Activated T-helper 1 cell treated with Interleukin-2 at 50 U/mL for 16 hours (primary cell): ENCODE measurements around the gene MLXIP.

Experiments used
- DNase-seq: peaks from one replicate; pipeline ENCODE4 v3.0.0-alpha.2; 2020; ENCODE audit warnings: low read depth

MLXIP gene

DNA sequence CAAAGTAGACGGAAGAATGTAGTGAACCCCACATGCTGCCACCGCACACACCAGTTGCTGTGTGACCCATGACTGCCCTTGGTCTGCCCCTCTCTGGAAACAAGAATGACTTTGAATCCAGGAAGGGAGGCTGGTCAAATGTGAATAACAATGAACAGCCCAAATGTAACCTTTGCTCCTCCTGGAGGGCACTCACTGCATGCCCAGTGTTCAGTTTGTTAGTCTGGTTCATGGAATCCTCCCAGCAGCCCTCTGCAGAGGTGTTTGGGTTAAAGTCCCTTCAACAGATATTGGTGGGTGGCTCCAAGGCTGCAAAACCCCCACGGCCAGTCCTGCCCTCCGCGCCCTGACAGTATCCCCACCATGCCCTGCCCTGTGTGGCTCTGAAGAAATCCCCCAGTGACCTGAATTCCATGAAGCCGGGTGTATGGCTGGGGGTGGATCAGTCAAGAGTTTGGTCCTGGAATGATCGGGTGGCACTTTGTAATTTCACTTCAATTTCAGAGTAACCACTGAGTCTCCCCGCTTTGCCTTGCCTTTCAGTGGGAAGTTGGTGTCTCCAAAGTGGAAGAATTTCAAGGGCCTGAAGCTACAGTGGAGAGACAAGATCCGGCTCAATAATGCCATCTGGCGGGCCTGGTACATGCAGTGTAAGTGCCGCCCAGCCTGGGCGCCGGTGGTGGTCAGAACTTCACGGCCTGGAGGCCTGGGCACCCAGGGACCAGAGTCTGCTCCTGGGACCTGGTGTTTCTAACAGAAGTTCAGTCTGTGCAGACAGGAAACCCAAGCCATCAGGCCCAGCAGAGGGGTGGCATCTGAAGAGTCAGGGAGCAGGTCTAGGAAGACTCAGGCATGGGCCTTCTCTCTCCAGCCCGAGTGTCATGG lies 48.4 kb downstream of the MLXIP start:
- no peak for DNase-seq

DNA sequence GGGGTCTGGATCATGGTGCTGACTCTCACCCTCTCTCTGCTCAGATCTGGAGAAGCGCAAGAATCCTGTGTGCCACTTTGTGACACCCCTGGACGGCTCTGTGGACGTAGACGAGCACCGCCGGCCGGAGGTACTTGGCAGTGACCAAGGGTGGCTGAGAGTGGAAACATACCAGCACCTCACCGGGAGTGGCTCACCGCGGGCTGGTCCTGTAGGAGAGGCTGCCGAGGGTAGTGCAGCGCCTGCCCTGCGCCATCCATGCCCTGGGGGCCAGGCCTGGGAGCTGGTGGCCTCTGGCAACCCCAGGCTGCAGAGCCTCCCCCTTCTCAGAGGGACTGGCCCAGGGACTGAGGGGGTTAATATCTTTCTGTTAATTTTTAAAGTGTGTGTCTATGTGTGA lies 49.3 kb downstream of the MLXIP start:
- no peak for DNase-seq

DNA sequence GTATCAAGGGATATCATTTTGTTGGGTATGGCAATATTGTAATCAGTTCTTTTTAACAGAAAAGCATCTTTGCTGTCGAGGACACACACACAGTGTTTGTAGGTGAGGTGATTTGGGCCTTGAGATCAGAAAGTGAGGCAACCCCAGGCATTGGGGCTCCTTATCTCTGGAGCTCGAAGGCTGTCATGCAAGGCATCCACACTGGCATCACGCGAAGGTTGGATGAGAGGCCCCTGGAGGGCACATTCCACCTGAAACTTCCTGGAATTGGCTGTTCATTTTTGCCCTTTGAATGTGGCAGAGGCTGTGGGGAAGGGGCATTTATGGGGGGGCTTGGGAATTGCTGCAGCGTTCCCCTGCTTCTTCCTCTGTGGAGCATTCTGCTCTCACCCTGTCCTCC lies 49.9 kb downstream of the MLXIP start:
- no peak for DNase-seq

DNA sequence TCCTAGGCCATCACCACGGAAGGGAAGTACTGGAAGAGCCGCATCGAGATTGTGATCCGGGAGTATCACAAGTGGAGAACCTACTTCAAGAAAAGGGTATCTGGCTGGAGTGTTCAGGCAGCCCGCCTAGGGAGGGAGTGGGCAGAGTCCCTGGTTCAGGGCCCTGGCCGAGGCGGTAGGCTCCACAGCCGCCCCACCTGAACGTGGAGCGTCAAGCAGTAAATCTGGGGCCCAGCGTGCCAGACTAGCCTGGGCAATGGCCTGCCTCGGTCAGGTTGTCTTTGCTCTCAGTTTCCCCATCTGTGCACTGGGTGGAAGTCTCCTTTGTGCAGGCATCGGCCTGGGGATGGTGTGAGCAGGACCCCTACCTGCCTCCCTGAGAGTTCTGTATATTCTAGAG lies 50.6 kb downstream of the MLXIP start:
- DNase-seq = no peak

DNA sequence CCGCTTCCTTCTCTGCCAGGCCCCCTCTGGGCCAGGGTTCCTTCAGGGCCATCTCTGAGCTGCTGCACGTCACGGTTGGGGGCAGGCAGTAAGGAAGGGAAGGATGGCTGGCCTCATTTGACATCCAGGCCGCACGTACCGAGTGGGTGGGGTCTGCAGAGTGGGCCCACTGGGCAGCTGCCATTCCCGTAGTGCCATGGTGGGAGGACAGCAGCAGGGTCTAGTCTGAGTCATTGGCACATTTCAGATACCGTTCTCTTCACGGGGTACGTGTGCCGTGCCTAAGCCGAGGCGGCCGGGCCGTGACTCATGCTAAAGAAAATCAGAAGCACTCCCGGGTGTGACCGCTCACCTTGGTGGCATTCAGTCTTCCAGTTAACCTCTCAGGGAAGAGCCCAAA lies 51.6 kb downstream of the MLXIP start:
- DNase-seq = no peak

DNA sequence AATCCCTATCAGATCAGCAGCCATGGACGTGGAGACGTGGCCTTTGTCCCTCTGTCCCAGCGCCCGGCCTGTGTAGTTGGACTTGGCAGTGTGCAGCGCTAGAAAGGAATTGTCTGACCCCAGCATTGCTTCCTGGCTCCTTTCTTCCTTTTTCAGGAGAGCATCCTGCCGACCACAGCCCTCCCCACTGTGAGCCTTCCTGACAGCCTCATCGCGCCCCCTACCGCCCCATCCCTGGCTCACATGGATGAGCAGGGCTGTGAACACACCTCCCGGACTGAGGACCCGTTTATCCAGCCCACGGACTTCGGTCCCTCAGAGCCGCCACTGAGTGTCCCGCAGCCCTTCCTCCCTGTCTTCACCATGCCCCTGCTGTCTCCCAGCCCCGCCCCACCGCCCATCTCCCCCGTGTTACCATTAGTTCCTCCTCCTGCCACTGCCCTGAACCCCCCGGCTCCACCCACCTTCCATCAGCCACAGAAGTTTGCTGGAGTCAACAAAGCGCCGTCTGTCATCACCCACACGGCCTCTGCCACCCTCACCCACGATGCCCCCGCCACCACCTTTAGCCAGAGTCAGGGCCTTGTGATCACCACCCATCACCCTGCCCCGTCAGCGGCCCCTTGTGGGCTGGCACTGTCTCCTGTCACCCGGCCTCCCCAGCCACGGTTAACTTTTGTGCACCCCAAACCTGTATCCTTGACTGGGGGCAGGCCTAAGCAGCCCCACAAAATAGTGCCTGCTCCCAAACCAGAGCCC lies 54.8 kb downstream of the MLXIP start:
- no peak for DNase-seq

DNA sequence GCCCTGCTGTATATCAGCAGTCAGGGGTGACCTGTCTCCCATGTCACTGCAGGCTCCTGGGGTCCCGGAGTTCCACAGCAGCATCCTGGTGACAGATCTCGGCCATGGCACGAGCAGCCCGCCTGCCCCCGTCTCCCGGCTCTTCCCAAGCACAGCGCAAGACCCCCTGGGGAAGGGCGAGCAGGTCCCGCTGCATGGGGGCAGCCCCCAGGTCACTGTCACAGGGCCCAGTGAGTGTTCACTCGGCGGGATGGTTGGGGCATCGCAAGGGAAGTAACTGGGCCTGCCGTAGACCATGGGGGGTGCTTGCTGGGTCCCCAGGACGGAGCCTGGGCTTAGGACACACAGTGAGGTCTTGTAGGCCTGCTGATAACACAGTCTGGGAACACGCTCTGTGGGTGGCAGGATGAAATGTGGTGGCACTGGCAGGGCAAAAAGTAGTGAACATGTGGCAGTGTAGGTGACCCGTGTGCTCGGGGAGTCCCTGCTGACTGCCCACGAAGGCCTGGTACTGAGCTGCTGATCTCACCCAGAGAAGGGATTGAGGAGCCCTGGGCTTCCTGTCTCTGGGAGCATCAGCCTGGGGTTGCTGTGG lies 57.0 kb downstream of the MLXIP start:
- no peak for DNase-seq

DNA sequence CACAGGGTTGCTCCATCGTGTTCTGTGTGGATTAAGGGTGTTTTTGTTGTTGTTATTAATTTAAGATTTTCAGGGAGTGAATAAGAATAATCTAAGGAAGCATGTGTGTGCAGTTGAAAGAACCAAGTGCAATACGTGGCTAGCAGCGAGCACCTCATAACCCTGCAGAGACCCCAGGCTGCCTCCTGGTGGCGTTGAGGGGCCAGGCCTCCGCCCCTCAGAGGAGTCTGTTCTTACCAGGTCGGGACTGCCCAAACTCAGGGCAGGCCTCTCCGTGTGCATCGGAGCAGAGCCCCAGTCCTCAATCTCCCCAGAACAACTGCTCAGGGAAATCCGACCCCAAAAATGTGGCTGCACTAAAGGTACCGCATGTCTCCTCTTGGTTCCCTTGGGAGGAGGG lies 58.7 kb downstream of the MLXIP start:
- DNase-seq = no peak

DNA sequence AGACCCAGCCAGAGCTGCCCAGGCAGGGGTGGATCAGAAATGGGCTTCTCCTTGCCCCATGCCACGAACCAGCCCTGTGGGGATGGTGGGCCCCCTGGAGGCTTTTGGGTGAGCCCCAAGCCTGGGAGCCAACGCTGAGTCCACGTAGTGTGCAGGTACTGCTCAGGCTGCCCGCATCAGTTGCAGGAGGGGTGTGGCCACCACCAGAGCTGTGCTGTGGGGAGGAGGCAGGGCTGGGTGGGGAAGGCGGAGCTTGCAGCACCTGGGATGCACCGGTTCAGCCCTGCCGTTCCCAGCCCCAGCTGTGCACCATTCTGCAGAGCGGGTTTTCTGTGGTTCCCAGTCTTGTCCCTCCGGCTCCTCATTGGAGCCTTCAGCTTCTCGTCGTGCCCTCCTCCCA lies 59.1 kb downstream of the MLXIP start:
- no peak for DNase-seq

DNA sequence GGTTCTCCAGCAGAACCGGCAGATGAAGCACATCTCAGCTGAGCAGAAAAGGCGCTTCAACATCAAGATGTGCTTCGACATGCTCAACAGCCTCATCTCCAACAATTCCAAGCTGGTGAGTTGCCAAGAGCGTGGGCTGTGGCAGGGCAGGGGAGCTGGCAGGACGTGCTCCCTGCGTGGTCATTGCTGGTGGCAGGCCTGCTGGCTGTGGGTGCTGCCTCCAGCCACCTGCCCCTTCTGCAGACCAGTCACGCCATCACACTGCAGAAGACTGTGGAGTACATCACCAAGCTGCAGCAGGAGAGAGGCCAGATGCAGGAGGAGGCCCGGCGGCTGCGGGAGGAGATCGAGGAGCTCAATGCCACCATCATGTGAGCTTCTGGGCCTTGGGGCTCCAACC lies 59.6 kb downstream of the MLXIP start:
- DNase-seq = no peak

DNA sequence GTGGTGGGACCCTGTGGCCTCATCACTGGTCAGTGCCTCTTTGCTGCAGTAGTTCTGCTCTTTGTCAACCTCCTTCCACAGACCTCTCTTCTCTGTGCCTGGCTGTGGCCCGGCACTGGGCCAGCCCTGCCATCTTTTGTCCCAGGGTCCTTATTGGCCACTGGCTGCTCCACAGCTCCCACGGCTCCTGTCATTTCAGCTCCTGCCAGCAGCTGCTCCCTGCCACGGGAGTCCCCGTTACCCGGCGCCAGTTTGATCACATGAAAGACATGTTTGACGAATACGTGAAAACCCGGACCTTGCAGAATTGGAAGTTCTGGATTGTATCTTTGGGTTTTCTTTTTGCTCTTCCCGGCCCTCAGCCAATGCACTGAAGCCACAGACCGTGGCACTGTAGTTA lies 60.1 kb downstream of the MLXIP start:
- DNase-seq = no peak

DNA sequence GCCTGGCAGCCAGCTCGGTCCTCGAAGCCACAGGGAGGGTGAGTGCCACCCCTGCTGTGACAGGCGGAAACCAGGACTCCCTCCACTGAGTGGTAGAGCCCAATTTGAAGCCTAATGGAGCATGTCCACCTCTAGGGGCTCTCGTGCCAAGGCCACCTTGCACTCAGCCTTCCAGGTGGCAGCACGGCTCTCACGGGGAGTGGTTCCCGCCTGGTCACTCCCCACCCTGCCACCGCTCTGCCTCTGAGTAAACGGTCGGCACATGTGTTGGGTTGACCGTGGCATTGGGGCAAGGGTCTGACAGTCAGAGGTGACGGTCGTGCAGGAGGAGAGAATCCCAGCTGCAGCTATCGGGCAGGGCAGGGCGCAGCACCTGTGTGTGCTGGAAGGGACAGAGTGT lies 60.7 kb downstream of the MLXIP start:
- no peak for DNase-seq

DNA sequence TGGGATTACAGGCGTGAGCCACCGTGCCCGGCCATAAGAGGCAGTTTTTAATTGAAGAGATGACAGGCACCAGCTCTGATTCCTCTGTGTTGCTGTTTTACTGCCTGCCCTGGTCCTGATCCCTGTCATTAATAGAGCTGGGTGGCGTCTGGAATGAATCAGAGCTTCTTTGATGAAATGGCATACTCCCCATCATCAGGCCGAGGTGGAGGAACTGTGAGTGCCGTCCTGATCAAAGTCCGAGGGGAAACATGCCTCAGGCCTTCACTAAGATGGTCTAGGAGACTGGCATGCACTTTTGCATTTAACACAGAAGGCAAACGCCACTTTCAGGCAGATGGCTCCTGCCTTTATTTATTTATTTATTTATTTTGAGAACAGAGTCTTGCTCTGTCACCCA lies 61.4 kb downstream of the MLXIP start:
- DNase-seq = no peak

DNA sequence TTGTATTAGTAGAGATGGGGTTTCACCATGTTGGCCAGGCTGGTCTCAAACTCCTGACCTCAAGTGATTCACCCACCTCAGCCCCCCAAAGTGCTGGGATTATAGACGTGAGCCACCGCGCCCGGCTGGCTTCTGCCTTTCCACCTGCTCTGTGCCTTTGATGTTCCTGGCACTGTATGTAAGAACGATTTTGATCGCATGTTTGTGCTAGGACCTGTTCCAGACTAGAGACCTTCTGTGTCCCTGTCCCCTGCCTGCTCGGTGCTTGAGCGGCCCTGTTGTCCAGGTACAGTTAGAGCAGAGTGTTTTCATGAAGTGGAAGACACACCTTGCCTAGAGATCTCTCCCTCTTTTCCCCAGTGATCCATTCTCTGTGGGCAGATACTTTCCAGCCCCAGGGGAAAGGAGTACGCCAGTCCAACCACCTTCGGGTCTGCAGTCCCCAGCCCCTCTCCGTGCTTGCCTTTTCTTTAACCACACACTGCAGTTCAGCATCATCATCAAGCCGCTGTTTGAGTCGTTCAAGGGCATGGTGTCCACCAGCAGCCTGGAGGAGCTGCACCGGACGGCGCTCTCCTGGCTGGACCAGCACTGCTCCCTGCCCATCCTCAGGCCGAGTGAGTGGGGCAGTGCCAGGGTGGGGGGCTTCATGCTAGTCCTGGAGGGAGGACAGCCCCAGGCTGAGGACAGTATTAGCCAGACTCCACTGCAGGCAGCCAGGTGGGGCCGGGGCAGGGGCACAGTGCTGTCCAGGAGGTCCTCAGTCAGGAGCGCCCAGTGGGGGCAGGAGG lies 62.1 kb downstream of the MLXIP start:
- no peak for DNase-seq

DNA sequence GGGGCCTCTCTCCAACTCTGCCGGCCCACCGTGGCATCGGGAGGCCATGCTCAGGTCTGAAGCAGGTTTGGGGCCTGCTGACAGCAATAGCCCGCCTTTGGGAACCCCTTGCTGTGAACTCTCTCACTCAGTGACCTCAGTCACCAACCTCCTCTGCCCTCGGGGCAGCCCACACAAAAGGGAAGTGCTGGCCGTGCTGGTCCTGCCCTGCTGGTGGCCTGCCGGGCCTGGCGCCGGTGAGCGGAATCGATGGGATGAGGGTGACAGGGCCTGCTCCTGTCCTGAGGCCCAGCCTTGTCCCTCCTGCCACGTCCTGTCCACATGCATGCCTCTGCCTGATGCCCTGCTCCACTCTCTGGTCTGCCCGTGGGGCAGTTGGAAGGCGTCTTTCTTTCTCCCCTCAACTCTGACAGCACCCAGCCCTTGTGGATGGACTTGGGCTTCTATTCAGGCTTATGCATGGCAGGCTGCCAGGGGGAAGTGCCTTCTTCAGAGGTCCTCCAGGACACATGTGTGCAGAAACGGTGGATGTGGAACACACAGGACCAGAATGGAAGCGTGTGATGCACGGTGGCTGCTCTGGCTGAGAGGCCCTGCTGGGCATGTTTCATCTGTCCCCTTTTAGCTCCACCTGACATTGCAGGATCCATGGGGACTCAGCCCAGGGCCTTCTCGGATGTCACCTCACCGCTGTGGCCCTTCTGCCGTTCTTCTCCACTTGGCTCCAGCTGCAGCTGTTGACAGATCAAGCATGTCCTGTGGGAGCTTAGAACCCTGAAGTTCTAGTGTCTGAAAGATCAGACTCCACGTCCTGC lies 63.6 kb downstream of the MLXIP start:
- DNase-seq = no peak

DNA sequence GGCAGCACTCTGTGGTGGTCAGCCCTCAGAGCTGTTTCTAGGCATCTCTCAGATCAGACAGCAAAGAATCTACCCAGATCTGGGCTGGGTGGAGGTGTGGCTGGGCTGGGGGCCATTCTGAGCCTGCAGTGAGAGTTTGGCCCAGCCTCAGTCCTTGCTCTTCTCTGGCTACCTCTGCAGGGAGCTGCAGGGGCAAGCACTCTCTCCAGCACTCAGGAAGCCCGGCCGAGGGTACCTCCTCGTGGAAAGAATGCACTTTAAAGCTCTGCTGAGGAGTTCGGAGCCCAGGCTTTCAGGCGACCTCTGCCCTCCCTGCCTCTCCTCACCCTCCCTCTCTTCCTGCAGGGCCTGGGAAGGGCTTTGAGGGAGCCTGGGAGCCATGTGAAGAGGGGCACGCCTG lies 64.3 kb downstream of the MLXIP start:
- no peak for DNase-seq

DNA sequence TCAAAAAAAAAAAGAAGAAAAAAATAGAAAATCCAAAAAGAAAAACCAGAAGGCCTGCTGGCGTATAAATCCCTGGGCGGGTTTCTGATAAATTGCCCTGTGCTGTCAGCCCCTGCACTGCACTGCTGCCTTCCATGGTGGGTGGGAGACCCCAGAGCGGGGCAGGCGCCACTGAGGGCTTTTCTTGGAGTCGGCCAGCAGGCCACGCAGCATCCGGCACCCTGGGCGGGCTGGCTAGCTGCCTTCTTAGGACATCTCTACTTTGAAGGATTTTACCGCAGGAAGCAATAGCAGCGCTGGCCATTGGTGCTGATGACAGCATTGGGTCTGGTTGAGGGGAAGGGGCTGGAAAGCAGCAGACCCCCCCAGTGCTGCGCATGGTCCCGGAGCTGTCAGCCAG lies 66.3 kb downstream of the MLXIP start:
- DNase-seq = no peak

DNA sequence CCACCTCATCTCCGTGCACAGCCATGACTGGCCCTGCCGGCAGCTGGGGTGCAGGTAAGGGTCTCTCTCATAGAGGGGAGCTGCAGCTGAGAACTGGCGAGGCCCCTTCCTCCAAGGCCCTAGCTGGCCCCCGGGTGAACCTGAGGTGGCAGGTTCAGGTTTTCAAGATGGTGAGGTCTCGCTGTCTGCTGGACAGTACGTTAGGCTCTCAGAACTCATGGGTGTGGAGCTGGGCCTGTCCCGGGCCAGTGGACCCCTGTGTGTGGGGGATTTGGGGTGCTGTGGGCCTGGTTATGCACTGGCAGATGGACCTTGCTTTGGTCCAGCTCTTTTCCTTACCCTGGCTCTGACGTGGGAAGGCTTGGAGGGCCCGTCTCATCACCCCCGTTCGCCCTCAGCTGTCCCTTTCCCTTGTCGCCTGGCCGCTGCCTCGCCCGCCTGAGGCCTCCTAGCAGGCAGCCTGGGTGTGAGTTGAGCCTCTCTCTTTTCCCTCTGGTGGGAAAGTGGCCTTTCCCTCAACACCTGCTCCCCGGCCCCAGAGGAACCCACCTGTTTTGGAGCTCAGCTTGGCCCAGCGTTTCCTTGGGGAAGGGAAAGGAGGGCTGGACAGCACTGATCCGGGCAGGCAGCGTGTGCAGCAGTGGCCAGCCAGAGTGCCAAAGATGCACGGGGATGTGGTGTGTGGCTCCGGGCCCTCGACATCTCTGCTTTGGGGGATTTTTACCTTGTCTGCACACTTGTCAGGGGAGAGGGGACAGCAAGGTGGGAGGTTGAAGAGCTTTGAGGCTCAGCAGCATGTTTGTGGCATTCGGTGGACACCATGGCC lies 67.2 kb downstream of the MLXIP start:
- DNase-seq = no peak

DNA sequence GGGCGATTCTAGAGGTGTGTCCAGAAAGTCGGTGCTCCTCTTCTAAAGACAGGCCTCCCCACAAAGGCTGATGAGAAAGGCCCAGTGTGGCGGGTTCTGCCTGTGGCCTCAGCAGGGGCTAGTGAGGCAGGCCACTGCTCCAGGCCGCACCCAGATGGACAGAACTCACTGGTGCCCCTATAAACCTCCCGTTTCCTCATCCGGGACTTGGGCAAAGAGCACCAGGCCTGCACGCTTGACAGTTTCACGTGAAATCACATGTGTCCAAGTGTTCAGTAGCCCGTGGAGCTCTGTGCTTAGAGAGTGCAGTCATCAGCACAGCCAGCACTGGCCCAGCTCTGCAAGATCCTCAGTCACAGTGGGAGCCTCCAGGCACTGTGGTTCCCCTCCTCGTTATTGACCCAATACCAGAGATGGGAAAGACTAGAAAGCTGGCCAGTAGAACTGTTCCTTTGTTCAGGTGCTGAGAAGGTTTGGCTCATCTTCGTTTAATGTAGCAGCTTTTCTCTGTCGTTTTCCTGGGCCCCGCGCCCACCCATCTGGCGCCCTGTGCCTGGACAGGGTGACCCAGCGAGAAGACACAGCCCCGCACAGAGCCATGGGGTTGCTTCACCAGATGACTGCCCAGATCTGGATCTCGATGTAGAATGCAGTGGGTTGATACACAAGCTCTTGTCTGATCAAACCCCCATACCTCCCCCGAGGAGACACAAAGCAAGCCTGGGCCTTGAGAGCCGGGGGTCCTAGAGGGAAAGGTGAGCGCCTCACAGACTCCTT lies 69.1 kb downstream of the MLXIP start:
- no peak for DNase-seq

DNA sequence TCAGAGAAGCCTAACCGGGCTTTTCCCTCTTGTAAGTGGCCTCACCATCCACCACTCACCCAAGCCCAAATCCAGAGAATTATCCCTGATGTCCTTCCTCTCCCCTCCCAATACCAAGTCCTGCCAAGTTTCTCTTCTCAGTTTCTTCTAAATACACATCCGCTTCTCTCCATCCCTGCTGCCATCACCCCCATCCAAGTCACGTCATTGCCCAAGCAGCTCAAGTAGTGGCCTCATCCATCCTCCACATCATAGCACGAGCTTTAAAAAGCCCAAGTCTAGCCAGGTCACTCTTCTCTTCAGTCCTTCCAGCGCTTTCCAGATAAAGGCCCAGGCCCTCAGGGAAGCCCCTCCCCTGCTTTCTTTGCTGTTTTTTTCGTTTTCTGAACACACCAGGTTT lies 70.1 kb downstream of the MLXIP start:
- DNase-seq = no peak
